ENCODE results near the gene CMTM4.

DNA sequence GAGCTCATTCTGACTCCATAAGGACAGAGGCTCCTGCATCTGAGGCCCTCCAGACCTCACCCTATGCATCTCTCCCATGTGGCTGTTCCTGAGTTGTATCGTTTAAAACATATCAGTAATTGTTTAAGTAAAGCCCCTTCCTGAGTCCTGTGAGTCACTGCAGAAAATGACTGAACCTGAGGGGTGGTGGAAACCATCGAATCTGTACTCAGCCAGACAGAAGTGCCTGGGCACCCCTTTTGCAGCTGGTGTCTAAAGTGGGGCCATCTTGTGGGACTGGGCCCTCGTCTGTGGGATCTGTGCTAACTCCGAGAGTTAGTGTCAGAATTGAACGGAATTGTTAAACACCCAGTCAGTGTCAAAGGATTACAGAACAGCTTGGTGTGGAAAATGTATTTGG lies 66.7 kb downstream of the CMTM4 start:
- TF ChIP-seq, protein P1, sequence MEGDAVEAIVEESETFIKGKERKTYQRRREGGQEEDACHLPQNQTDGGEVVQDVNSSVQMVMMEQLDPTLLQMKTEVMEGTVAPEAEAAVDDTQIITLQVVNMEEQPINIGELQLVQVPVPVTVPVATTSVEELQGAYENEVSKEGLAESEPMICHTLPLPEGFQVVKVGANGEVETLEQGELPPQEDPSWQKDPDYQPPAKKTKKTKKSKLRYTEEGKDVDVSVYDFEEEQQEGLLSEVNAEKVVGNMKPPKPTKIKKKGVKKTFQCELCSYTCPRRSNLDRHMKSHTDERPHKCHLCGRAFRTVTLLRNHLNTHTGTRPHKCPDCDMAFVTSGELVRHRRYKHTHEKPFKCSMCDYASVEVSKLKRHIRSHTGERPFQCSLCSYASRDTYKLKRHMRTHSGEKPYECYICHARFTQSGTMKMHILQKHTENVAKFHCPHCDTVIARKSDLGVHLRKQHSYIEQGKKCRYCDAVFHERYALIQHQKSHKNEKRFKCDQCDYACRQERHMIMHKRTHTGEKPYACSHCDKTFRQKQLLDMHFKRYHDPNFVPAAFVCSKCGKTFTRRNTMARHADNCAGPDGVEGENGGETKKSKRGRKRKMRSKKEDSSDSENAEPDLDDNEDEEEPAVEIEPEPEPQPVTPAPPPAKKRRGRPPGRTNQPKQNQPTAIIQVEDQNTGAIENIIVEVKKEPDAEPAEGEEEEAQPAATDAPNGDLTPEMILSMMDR (IDR thresholded peaks at IDR 0.05; ENCODE audit: insufficient read depth, low read length) = no peak
- TF ChIP-seq, protein P2, sequence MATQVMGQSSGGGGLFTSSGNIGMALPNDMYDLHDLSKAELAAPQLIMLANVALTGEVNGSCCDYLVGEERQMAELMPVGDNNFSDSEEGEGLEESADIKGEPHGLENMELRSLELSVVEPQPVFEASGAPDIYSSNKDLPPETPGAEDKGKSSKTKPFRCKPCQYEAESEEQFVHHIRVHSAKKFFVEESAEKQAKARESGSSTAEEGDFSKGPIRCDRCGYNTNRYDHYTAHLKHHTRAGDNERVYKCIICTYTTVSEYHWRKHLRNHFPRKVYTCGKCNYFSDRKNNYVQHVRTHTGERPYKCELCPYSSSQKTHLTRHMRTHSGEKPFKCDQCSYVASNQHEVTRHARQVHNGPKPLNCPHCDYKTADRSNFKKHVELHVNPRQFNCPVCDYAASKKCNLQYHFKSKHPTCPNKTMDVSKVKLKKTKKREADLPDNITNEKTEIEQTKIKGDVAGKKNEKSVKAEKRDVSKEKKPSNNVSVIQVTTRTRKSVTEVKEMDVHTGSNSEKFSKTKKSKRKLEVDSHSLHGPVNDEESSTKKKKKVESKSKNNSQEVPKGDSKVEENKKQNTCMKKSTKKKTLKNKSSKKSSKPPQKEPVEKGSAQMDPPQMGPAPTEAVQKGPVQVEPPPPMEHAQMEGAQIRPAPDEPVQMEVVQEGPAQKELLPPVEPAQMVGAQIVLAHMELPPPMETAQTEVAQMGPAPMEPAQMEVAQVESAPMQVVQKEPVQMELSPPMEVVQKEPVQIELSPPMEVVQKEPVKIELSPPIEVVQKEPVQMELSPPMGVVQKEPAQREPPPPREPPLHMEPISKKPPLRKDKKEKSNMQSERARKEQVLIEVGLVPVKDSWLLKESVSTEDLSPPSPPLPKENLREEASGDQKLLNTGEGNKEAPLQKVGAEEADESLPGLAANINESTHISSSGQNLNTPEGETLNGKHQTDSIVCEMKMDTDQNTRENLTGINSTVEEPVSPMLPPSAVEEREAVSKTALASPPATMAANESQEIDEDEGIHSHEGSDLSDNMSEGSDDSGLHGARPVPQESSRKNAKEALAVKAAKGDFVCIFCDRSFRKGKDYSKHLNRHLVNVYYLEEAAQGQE (IDR thresholded peaks at IDR 0.05; ENCODE audit: insufficient replicate concordance, low read depth) = no peak
- TF ChIP-seq POLR2AphosphoS5 (IDR thresholded peaks at IDR 0.05; ENCODE audit: low read depth) (no peak), GABPA (IDR thresholded peaks at IDR 0.05; ENCODE audit: low read depth) (no peak)

All from HL-60 (cell line).